GM18499 (cell line): ENCODE measurements around the gene ZNF862.
A peak's percentile ranks its signal among the peaks of the same experiment; 100 is the strongest.

Experiments used
- ATAC-seq: cut with Tn5 transposase; IDR thresholded peaks from one replicate; pipeline ENCODE4 v1.9.1; 2021; ENCODE audit warnings: moderate number of reproducible peaks; ENCODE audit not compliant: insufficient read depth, unreplicated experiment

The ZNF862 gene

DNA sequence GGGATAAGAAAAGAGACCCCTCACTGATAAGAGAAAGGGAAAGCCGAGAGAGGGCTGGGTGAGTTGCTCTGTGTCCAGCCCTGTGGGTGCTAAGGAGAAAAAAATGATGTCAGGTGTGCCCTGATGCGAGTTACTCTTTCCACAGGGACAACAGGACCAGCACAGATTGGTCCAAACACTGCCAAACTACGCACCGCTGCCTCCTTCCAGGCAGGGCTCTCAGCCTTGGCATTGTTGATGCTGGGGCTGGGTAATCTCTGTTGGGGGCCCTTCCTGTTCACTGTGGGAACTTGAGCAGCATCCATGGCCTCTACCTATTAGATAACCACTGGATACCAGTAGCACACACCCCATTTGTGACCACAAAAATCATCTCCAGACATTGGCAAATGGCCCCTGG is 25.3 kb downstream of the ZNF862 start:
- no peak for ATAC-seq

DNA sequence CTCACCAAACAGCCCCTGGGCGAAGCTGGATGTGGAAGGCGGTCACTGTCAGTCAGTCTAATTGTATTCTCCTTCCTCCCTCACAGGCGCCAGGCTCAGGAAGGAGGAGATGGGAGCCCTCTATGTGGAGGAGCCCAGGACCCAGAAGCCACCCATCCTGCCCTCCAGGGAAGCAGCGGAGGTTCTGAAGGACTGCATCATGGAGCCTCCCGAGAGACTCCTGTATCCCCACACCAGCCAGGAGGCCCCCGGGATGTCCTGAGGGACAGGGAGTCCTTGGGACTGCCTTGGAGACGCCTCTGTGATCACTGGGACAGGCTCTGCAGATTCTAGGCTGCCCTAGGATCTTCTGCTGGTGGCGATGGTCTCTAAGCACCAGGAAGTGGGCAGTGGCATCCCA is 25.8 kb downstream of the ZNF862 start:
- no peak for ATAC-seq

DNA sequence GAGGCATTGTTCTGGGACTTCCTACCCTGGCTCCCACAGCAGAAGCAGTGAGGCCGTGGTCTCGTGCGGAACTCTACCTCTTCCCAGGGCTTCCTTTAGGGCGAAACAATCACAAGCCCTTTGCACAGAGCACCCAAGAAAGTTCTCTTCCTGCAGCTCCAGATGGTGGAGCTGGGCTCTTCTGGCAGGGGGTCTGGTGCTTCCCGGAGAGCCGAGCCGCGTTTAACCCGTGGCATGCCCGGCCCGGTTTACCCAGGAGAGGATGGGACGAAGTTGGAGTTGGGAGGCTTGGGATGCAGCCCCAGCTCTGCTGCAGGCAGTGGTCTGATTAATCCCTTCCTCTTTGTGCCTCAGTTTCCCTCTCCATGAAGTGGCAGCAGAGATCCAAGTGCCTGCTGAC is 26.6 kb downstream of the ZNF862 start:
- ATAC-seq = no peak

DNA sequence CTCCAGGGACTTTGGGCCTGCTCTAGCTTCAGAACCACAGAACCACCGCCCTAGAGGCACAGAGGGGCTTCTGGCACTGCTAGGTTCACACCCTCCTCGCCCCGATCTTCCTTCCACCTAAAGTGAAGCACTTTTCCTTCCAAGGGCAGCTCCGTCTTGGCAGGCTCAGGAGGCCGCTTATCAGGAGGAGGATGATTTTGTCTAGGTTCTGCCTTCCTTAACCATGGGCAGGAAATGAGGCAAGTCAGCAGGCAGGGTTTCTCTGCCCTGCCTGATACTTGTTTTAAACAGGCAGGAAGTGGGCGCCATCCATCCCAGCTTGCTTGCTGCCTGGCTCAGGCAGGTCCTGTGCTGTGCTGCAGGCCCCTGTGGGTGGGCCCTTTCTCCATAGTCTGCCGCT is 27.3 kb downstream of the ZNF862 start:
- no peak for ATAC-seq

DNA sequence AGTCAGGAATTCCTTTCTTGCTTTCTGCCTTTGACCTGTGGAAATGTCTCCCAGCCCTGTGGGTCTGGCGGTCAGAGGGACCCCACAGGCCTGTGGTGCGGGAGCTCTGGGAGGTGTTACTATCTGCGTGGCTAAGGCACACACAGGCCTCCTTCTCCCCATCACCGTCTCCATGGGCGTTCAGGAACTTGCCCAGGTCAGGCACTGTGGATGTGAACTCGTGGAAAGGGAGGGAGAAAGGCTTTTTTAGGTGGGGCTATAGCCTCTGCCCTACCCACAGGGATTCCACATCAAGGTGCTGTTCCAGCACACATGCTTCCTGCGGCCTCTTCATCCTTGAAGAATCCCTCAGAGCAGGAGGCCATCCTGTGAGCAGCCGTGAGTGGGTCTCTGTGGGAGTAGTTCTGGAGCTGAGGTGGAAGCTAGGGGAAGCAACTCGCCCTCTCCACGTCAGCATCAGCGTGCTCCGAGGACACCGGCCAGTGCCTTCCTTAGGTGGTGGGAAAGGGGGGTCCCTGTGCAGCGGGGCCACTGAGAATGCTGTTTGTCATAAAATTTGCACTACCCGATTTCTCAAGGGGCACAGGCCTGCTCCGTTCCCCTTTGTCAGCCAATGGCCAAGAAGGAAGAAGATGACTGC is 28.1 kb downstream of the ZNF862 start:
- no peak for ATAC-seq

DNA sequence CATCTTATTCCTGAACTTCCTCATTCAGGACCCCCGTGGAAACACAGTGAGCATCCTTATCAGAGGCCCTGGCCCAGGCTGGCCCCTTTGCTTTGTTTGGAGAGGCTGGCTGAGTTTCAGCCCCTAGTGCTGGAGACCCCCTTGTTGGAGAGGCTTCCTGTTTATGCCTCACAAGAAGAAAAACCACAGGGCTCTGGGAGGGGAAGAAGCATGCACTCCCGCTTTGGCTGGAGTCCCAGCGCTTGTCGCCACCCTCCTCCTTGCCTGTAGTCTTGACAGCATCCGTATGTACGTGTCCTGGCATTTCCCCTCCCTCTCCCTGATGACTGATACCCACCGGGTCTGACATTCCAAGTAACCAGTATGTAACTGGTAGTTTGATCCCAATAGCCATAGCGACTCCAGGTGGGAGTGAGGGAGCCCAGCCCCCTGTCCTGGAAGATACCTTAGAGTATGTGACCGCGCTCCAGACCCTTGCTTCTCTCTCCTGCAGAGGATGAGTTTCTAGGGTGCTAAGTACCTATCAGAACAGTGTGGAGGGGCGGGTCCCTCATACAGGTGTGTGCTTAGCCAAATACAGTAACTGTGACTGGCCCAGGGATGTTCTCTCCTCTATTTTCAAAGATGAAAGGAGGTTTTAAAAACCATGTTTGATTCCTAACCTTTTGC is 28.7 kb downstream of the ZNF862 start:
- ATAC-seq = no peak

DNA sequence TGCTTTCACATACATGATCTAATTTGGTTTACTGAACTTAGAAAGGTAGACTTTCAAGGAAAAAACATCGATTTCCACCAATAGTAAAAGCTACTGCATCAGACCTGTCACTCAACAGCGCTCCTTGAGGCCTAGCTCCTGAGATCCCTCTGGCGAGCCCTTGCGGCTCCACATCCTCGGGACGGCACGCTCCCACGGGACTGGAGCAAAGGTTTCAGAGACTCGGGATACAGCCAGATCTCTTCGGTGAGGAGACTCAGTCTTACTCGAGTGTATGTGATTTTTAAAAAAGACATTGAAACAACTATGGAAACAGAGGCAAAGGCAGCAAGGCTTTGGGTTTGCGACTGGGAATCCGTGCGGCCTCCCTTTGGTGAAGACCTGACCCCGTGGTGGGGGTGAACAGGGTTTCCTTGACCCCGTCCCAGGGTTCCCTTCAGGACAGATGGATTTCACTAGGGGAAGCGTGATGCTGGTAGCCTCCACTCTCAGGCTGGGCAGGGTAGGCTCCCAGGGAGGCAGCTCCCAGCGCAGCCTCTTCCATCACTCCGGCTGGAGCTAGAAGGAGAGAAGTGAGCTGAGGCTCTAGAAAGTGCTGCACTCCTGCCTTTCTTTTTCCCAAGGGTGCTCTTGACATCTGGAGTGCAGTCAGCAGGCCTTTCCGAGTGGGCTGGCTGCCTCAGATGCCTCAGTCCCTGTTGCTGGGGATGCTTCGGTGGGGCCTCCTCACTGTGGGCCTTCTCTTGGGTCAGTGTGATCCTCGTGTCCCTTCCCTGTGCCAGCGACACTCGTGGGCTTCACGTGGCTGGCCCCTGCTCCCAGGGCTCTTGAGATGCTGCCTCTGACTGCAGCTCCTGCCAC is 29.8 kb downstream of the ZNF862 start:
- ATAC-seq = no peak

DNA sequence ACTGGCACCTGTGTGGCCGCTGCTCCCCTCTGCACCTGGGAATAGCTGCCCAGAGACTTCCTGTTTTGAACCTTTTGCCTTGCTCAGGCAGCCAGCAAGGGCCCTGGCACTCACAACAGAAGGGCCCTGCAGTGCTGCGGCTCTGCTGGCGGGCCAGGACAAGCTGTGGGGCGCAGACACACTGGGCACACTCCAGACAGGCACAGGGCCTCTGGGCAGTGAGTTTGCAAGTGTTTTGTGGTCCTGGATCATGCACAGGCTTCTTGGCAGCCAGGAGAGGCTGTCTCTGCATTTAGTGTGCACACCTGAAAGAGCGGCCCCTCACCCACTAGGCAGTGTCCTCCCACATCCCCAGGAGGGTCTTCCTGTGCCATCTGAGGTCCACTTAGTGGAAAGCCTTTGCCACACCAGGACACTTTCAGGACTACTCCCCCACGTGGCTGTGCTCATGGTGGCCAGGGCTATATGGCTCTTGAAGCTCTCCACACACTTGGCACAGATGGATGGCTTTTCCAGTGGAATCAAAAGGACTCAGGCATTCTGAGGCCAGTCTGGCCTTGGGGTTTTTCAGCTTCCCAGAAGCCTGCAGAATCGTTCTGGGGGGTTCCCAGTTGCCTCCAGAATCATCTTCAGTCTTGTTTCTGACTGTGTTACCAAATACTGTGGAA is 30.6 kb downstream of the ZNF862 start:
- no peak for ATAC-seq

DNA sequence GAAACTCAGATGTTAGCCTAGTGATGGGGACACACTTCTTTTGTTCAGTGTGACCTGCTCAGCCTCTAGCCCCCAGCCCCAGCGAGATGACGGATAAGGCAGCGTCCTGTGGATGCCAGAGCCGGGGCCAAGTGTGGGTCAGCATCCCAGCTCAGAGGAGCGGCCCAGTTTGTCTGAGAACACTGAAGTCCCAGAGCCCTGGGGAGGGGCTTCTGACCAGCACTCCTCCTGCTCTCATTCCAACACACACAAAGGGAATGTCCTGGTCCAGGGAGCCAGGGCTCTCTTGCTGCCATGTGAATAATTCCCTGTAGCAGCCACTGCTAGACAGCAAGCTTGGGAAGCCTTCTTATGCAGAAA is 31.1 kb downstream of the ZNF862 start:
- no peak for ATAC-seq

DNA sequence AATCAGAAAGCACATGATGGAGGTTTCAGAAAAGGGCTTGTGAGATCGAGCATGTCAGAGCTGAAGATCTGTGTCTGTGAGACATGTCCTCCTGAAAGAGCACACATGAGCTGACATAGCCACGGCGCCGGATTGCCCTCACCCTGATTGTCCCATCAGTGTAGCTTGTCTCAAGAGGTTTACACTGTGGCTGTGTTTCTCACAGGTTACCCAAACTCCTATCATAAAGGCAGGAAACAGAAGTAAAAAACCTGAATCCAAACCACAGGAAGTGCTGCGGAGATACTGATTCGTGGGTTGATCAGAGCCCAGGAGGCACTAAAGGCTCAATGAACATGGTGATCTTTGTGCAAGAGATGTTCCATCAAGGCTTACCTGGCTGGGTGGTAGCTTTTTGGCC is 31.7 kb downstream of the ZNF862 start:
- ATAC-seq = no peak

DNA sequence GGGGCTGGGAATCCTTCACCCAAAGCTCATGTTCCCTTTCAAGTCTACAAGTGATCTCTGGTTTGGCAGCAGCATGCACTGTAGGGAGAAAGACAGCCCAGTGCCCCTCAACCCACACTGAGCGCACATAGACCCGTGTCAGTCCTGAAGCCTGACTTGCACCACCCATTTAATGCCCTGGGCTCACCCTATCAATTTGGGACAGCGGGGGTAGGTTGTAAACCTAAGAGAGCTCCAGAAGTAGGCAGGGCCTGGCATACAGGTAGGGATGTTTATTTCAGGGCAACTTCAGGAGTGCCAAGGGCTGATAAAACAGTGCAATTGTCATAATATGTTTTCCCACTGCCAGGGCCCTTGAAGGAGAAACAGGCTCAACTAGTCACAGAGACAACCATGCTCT is 32.1 kb downstream of the ZNF862 start:
- no peak for ATAC-seq

DNA sequence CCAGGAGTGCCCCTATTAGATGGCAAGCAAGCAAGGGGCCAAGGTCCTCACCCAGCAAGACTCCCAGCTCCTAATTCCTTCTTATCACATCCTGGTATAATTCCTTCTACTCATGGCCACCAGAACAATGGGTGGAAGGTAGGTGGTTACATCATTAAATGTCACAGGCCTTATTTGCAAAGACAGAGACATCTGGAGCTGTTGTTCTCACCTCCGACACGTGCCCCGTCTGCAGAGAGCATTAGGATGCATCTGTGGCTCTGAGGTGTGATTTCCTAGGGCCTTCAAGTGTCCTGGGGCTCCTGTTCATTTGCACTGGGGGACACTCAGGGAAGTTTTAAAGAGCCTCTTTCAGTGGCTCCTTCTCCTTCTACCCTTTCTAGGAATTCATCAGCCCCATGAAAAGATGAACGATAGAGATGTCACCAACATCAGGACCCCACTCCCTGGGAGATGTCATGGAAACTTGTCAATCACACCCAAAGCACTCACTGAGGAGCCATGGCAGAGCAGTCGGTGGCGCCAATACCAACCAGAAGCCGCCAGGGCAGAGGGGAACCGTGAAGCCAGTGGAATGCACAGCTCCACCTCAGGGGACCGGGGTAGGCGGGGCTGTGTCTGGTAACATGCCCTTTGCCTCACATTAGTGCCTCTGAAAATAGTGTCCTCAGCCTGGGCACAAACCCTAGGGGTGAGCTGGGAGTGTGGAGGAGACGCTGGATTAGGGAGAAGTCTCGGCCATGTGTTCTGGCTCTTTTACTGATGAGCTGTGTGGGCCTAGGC is 32.7 kb downstream of the ZNF862 start:
- ATAC-seq = no peak

DNA sequence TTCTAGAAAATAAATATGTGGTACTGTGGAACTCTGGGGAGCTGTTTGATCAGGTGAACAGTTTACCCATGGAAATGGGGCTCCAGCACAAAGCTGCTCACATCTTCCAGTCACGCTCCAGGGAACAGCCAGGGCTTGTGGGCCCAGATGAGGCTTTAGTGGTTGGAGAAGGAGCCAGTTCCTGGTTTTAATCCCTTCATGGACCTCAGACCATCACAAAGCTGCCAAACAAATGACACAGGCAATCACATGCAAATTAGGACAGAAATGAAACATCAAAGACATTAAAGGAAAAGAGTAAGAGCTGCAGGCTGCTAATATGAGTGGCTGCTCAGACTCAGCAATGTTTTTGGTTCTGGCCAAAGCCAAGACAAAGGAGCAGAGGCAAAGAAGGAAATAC is 33.4 kb downstream of the ZNF862 start:
- ATAC-seq = no peak

DNA sequence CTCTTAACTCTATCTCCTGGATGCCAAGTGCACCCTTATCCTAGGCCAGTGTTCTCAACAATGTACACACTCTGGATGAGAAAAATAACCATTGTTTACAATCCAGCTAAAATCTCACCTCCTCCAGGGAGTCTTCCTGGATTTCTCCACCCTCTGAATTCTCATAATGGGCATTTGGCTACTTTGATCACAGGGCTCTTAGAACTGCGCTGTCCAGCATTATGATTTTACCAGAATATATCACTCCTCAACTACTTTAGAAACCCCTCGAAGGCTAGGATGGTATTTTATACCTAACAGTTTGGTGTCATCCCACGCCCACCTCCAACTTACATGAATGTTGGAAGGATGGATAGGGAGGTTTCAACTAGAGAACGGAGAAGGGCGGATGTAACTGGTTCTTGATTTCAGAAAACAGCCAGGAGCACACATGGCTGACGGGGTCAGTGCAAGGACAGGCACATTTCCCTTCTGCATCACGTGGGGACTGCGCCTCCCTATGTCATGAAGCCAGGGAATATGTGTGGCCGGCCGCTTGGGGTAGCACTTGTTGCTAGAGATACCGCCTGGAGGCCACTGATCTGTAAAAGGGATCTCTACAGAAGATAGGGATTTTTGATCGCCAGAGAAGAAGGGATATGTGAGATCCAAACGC is 34.4 kb downstream of the ZNF862 start:
- ATAC-seq = no peak

DNA sequence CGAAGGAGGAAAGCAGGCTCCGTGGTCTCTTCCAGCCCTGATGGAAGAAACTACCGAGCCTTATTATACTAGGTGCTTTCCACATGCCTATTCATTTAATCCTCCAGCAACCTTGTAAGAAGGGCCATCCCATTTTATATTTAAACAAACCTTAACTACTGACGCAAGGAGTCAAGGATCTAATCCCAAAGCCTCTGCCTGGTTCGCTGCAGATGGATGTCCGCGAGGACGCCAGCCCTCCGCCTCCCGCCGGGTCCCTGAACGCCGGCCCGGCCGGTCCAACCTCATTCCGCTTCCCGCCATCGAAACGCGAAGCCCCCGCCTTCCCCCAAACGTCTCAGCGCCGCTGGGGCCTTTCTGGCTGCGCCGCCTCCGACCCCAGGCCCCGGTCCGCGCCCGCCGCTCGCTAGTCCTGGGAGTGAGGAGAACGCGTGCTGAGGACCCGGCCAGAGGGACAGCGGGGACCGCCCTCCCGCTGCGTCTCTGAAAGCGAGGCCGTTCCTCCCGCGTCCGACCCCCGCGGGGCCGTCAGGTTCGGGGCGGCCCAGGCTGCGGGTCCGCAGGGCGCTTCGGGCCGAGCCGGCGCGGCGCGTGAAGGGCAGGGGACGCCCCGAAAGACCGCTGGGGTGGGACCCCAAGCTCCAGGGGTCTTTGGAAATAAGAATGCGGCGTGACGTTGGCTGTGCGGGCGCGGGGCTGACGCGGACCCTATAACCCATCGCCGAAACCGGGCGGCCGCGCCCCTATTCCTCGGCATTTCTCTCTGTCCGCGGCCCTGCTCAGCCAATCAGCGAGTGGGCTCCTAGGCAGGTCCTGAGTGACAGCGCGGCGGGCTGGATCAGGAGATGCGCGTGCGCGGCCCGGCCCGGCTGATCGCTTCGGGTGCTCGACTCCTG is 35.1 kb downstream of the ZNF862 start, which contains the start of gene ATP6V0E2:
Gene ATP6V0E2 (plus strand): TSS at position 896 of the 896 bp plus-strand sequence. CDS start 97 bp downstream, outside the sequence.
- peak; percentile 62 for ATAC-seq

DNA sequence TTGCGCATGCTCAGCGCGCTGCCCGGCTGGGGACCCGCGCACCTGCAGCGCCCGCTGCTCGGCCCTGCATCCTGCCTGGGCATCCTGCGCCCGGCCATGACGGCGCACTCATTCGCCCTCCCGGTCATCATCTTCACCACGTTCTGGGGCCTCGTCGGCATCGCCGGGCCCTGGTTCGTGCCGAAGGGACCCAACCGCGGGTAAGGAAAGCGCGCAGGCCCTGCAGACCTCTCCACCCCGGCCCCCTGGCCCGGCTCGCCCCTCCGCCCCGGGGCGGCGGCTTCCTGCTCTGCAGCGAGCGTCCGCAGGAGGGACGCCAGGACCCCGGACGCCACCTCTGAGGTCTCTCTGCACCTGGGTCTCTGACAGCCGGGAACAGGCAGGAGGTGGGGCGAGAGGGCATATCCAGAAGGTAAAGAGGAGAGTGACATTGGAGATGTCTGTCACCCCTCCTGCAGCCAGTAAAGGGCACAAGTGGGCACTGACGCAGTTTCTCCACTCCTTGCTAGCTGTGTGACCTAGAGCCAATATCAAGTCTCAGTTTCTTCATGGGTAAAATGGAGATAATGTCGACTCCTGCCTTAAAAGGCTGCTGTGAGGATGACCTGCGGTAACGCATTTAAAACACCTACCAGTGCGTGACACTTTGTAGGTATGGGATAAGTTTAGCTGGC is 35.9 kb downstream of the ZNF862 start:
- no peak for ATAC-seq

DNA sequence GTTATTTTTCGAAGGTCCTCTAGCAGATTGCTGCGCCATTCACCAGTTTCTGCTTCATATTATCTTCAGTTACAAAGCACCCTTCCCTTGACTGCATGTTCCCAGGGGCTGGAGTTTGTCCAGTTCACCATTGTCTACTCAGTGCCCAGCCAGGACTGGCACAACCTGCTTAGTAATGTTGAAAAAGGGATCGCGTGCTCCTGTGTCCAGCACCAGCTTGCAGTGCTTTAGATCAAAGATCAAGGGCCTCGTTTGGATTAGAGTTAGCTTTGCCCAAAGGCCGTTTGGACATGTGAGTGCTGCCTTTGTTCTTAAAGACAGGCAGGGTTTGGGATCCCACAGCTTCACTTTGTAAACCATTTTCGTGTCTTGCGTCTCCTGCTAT is 36.5 kb downstream of the ZNF862 start:
- ATAC-seq = no peak

DNA sequence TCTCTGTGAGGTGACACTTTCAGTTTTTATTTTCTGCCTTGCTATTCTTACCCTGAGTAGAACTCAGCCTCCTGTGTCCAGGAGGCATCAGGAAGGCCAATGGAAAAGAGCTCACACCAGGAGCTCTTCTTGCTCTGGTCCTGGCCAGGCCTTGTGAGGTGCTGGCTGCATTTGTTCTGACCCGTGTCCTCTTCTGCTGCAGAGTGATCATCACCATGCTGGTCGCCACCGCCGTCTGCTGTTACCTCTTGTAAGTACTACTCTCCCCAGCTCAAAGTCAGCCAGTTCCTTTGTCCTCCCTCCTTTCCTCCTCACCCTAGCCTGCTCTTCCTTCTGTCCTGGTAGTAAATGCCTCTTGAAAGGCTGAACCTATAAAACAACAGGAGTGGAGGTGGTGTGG is 37.2 kb downstream of the ZNF862 start:
- ATAC-seq = no peak
